ENCODE results near the gene NRXN3.

NRXN3 gene

DNA sequence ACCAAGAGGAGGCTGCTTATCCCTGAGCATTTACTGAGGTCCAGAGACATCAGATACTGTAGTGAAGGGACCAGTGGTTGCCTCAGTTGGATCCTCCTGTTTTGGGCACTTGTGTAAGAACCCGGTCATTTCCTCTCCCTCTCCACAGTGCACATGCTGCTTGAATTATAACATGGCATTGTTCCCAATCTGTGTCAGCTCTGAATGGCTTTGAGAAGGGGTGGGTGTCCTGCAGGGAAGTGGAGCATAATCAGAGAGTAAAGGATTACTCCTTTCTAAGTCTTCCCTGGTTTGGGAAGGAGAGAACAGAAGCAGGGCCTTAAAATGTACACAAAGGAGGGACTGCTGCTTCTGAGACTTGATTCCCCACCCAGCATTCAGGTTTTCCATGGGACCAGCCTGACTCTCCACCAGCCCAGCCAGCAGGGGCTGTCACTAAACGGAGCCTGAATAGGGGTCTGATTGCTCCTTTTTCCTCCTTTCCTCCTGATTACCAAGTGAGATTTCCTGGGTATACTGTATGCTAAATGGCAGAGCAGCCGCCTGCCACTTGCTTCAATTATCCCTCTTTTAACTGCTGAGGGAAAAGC is 78.4 kb downstream of the NRXN3 start:
- DNase-seq = no peak

DNA sequence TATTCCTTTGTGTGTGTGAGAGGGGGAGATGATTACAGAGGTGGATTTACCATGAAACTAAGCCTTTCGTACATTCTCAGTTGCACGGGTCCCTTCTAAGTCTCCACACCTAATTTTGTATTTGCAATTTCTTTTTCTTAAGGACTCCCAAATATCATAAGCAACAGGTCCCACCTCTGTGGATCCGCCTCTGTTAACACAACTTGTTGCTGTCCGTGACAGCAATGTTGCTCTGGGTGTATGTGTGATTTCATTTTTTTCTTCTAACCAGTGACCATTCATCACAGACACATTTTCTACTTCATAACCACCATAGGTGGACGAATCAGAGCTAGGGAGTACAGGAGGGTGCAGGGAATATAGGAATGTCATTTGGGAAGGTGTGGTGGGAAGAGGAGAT is 81.1 kb downstream of the NRXN3 start:
- no peak for DNase-seq

DNA sequence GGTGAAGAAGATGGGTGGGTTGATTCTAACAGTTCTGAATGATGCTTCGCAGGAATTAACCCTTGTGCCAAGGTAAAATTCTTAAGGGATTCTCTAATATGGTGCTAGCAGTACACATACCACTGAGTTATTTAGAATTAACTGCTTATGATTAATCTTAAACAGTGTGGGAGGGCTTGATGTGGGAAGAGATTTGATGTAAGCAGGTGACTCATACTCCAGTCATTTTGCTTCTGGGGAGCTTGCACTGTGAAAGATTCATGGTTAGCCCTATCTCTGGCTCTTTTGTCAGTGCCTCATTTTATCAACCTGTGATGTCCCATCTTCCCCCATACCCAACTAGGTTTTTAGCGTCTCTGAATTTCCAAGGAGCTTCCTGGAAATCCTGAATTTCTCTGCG is 83.8 kb downstream of the NRXN3 start:
- DNase-seq = no peak

DNA sequence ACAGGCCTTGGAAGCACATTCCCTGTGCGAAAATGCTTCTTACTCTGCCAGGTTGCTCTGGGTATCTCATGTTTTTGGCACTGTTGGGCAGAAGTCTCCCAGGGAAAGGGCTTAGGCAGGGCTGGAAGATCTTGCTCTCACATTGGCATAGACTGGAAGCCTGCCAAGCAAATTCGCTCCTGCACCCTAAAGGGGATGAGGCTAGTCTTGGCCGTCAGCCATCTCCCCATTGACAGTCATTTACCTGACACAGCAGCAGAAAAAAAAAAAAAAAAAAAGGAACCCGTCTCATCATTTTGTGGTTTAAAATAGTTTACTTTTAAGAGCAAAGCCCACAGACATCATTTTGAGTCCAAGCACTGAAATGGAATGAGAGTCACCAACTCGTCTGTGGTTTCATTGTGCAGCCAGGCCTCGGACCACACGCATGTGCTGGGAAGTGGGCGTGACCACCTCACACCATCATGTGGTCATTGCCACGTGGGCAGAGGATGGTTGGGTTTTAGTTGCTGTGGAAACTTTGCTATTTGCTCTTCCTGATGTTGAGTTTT is 84.8 kb downstream of the NRXN3 start:
- no peak for DNase-seq

DNA sequence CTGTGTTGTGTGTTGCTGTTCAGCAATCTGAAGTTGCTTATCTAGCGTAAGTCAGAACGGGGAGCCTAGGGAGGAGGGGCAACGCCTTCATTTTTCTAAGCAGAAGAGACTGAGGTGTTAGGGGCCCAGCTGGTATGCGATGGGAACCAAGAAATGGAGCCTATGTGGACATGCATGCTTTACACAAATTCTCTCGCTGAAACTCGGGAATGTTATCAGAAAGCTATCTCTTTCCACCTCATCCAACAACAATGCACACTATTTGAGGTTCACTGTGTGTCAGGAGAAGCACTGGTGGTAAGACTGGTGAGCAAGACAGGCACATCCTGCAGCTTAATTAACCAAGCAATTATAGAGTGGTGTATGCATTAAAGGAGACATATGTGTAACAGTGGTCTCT is 89.7 kb downstream of the NRXN3 start:
- DNase-seq = no peak

DNA sequence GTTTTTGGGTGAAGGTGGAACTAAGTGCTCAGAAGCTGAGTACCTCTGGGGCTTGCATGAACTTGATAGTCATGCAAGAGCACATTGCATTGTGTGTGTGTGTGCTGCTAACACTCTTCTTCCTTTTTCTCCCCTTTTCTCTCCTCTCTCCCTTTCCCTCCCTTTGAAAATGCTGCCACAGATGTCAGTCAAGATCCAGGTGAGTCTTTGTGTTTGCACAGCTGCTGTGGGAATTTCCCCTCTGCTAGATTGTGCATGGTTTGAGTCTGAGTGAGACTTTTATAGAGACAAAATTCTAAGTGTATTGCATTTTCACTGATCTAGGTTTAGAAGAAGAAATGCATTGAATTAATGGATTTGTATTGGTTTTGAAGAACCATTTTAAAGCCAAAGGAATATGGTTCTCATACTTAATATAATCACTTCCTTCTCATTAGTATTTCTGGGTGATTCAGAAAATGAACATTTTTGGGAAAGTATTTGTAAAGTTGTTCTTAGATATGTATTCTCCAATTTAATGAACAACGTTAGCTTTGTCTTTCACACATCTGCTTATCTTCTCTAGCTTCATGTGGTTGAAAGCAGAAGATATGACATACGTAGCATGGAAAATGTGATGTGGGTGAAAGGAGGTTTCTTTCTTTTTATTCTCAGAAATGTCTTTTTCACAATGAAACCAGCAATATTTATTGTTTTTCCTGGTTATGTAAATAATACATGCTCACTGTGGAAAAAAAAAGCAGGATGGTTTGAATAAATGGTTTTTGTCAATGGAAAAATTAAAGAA is 108.5 kb downstream of the NRXN3 start:
- DNase-seq = no peak

DNA sequence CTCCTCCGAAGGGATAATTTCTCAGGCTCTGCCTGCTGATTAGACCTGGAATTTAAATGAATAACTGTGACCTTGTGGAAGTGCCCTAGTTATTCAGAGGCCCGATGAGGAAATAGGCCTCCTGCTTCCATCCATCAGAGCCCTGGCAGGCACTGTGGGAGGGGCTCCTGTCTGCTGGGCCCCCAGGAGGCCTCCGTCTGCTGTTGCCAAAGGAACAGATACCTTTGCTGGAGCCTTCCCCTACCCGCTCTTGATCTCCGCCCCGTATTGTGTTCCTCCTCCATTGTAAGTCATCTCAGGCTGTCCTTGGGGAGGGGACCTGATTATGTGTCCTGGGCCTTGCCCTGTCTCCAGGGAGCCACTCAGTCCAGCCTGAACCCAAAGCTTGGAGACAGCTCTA is 112.3 kb downstream of the NRXN3 start:
- no peak for DNase-seq

DNA sequence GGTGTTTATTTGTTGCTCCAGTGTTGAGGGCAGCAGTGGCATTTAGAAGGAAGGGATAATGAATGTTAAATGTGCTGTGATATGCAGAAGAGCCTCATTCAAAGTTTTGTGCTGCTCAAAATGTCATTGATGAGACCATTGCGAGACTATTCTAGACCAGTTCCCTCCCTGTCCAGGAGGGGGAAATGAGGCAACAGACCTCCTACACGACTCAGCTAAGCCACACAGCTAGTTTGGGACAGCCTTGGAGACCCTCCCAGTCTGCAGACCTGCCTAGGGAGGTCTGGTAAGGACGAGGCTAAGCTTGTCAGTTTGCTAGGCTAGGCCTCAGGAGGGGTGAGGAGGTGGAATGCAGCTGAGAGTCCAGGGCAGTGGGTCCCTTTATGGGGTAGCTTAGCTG is 116.0 kb downstream of the NRXN3 start:
- DNase-seq = no peak

DNA sequence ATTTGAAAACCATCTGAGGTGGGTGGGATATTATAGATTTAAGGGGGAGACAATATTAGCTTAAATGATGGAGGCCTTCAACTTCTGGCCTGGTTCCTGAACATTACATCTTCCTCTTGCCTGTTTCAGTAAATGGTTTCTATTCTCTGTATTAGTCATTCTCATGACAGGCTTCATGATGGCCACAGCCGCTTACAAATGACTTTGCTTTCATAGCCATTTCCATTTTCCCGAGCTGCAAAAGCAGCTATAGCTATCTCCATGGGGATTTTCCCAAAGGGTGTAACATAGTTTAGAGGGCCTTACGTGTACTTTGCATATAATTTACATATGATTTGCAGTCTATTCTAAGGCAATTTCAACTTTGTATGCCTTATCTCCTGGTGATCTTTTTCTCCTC is 121.8 kb downstream of the NRXN3 start:
- no peak for DNase-seq

DNA sequence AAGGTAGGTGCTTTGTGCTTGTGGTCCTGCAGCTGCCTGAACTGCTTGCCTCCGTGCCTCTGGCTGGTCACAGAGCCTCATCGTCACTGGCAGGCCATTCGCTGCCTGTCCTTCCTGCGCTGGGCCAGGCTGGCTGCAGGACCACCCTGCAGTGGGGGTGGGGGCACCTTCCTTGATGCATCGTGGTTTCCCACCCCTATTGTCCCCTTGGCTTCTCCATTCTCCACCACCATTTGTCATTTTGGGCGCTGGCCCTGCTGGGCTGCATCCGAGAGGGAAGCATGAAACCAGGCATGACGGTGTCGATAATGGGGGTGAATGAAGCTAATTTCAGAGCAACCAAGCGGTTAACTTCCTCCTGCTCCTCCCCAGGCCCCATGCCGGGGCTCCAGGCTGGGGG is 127.7 kb downstream of the NRXN3 start:
- DNase-seq = no peak

DNA sequence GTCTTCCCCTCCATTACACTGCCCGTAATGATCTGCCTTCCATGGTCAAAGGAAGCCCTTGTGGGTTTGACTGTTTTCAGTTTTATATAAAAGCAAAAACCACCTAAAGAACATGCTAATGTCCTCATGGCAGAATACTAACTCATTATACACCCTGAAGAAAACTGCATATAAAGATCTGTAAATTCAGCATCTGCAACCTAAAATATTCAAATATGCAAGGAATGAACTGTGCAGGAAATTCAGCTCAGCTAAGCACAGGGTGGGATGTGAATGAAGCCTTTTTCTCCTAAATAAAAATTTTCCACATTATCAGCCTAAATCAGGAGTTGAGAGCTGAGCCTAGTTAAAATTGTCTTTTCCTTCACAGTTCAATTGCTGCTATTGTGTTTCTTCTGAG is 128.1 kb downstream of the NRXN3 start:
- DNase-seq = no peak

DNA sequence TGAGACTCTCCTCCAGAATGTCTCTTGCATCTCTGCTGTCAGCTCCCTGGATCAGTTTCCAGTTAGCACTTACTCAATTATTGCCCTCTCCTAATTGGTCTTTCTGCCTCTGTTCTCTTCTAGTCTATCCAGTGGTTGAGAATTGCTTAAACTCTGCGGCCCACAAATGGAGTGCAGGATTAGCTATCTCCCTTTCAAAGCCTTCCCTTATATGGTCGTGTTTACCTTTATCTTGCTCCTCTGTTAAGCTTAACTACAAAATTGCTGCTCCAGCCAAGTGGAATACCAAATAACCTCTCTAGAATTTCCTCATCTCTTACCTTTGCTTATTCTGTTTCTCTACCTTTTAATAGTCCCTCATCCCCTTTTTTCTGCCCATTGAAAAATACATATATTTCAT is 132.7 kb downstream of the NRXN3 start:
- no peak for DNase-seq

DNA sequence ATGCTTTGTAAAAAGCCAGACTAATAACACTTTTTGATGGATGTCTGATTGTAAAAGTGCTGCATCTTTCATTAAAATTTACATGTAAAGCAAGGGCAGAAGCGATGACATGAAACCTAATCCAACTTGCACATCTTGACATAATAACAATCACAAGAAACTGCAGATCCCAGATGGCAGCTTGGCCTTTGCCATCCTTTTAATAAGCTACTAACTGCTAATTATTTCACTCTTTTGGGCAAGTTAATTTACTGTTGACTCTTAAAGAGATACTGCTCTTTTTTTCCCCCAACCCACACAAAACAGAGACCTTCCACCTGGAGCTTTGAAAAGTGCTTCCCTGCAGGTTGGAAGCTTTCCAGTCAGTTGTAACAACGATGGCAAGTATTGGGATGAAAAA is 137.5 kb downstream of the NRXN3 start:
- no peak for DNase-seq

DNA sequence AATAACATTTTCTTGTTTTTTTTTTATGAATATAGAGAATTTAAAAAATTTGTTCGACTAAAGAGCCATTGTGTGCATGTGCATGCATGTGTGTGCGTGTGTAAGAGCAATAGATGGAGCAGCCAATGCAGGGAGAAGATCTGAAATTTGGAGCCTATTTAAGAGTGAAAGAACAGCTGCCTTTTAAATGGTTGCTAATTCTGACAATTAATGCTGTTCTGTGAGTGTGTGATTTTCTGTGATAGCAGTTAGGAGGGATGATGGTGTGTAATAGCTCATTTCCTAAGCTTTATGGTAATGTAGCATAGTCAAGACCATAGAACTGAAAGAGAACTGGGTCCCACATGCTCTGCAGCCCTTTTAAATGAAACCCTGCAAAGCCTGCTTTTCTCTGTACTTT is 137.9 kb downstream of the NRXN3 start:
- DNase-seq = no peak

DNA sequence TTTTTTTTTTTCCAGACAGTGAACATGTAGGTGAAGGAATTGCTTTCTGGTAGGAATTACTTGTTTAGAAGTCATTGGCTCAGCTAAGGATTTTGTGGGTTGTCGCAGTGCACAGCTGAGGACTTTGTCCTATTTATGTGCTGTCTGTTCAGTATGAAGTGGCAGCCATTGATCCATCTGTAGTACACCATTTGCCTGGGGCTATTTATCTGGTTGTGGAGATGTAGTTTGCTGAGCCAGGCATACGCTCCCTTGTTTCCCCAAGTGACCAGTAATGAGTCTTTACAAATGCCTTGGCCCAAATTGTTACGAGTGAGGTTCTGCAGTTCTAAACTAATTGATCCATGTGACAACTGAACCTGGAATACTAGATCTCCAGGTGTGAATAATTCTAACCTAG is 140.1 kb downstream of the NRXN3 start:
- DNase-seq = no peak

DNA sequence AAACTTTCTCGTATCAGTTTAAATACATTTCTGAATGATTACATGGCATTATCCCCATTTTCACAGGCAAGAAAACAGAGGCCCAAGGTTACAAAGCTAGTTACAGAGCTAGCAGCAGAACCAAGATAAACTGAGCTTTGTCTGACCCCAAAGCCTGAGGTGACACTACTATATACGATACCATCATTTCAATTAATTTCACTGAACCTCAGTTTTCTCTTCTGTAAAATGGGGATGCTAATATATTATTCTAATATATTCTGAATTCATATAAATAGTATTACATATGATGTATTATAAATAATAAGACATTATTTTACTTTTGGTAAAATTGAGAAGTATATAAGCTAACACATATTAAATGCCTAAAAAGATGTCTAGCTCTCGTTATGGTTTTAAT is 143.3 kb downstream of the NRXN3 start:
- DNase-seq = no peak

DNA sequence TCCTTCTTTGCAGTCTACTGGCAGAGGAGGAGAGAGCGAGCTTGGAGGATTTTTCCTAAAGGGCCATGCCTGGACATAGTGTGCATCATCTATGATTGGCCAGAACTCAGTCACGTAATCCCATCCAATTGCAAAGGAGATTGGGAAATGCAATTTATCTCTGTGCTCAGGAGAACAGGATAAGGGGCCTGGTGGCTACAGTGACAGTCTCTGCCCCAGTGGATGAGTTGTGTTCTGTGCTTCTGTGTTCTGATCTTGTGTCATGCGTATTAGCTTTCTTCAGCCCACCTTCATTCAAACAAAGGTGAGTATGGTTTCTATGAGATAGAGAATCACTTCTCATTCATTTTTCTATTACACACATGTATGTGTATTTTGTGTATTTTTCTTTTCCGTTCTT is 144.3 kb downstream of the NRXN3 start:
- DNase-seq = no peak

DNA sequence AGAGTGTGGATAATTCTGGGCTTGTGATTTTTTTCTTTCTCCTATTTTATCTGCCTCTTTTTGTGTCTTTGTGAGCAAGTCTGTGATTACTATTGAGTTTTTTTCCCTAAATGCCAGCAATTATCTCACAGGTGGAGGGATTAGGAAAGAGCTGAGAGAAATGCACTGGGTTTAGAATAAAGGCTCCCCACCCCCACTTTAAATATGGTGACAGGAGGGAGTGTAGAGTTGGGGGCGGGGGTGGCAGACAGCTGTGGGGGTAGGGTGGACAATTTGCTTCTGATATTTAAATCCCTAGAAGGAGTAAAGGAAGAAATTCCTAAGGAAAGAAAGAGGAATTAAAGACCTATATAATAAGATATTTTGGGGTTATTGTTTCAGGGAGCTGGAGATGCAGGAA is 145.9 kb downstream of the NRXN3 start:
- DNase-seq = no peak

DNA sequence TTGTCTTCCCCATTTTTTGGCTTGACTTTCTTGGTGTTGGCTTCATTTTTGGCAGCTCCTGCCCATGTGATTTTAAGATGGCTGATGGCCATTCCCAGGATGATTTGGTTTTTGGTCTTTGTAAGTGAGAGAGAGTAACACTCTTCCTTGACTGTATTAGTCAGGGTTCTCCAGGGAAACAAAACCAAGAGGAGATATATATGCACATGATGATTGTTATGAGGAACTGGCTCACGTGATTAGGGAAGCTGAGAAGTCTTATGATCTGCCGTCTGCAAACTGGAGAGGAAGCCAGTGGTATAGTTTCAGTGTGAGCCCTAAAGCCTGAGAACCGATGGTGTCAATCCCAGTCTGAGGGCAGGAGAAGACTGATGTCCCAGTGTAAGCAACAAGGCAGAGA is 146.6 kb downstream of the NRXN3 start:
- no peak for DNase-seq

DNA sequence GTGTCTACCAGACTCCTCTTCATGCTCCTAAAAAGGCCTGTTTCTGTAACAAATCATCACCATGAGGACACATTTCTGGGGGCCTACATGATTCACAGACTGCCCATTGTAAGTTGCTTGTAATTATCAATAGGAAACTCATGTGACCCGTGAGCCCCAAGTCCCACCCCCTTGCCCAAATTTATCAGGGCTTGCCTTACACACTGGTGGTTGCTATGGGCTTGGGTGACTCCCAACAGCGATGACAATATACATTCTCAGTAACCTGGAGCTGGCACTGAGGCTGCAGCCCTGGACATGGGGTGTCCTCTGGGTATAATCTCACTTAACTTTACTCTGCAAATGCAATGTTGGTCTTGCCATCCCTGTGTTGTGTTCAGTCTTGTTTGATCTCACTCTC is 149.2 kb downstream of the NRXN3 start:
- no peak for DNase-seq

DNA sequence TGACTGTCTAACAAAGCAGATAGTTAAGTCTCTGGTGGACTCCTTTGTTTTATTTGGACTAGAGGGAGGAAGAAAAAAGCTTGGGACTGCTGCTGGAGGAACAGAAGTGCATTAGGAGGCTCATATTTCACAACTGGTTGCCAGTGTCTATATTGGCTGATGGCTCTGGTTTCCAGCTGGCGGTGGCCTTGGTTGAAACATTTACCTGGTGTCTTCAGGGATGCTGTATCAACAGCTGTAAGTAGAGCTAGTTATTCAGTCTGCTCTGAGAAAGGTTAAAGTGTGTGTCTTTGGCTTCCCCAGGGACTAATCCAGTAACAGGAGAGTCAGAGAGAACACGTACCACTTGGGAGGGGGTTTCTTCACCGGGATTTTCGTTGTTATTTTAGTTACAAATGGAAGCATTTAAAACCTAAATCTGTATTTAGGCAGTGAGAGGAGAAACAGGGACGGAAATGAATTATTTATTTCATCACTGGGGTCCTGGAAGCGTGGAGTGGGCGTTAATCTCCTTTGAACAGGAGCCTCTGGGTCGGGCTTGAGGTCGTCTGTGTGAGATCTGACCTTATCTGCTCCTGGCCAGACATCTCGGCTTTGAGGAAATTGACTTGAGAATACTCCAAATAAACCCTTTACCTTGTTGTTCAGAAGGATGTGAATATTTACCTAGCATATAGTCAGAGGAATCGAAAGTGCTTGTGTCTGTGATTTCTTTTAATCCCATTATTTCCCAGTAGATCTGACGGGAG is 149.9 kb downstream of the NRXN3 start:
- DNase-seq = no peak

DNA sequence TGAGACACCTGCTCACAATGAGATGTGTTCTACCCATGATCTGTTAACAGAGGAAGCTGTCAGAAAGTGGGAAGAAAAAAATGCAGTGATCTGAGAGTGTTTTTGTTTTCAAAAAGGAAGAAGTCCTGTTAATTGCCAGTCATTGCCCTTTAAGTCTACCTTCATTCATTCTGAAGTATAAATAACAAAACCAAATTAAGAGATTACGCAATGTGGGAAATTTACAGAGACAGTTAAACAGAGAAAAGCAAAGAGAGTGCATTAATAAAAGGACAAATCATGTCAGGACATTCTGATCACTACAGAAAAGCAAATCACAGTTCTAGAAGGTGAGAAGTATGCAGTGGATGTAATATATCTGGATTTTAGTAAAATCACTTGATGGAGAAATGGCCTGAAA is 154.2 kb downstream of the NRXN3 start:
- no peak for DNase-seq

DNA sequence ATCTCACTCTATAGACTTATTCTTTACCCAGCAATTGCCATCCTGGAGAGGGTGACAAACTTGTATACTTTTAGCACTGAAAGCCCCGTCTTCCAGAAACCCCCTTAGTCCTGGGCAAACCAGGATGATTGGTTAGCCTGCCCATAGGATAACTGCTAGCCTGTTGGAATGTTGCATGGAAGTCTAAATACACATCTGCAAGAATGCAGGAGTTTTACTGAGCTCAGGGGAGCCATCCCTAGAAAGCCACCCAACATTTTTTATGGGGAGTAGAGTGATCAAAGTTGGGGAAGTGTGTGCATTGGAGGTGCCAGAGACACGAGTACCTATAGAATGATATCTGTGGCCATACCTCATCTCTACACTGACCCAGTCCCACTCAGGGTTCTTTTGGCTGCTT is 155.7 kb downstream of the NRXN3 start:
- no peak for DNase-seq
